K562 (cell line): Measurements from ENCODE around the gene CACNA2D4. TPM values are rescaled to one million over a fixed set of nuclear protein-coding genes. Genes with fewer than 3 reads are reported as not detected.

Source experiments
- ATAC-seq: fragments of 200-7000 bp; cut with Tn5 transposase; 3 replicates; pipeline ENCODE4 v1.9.1; 2020; ENCODE audit warnings: moderate library complexity
- BruUV-seq: library from RNA; stranded (reverse); fragments of 400-500 nt; replicated peaks from 2 replicates; lab custom pipeline; 2021; lab: Mats Ljungman, UMichigan
- CTCF ChIA-PET: fragments of 300-600 bp; formaldehyde crosslinking; extraction: SDS; loops from one replicate; lab custom pipeline; 2021; ENCODE audit warnings: low intra/inter-chr PET ratio; lab: Yijun Ruan, JAX
- POLR2A ChIA-PET: fragments of 300-600, 350-650 bp; sonication (Branson Sonifier 250); formaldehyde crosslinking; extraction: SDS; loops from one replicate; lab custom pipeline; 2021; ENCODE audit warnings: antibody characterized with exemption, inconsistent platforms; lab: Yijun Ruan, JAX
- DNase-seq, 4 experiments: peaks; one replicate each; pipeline versions ENCODE4 v3.0.0 to v3.0.0-alpha.2; 2011 to 2018; ENCODE audit warnings: low spot score in 3 of 4, mixed read lengths in 3 of 4; ENCODE audit errors: extremely low read depth in 1 of 4
- FAIRE-seq: peaks from 2 replicates; lab custom pipeline; 2011; peaks lifted over from hg19 to GRCh38; lab: Jason Lieb, UNC
- H2AFZ ChIP-seq: 2 replicates; pipeline ENCODE4 v1.6.0; 2011; ENCODE audit warnings: low read depth, low read length, control low read depth, inconsistent platforms
- H3K27ac ChIP-seq: fragments of 200-600 bp; 3 replicates; pipeline ENCODE4 v1.8.0; 2011; ENCODE audit warnings: low read depth, mild to moderate bottlenecking, control low read depth, inconsistent platforms, low read length, moderate library complexity, mixed read lengths; ENCODE audit errors: extremely low read depth
- H3K27me3 ChIP-seq, 2 experiments: fragments of 300-600 bp in 1 of 2; 2 replicates in 1 of 2; 3 replicates in 1 of 2; pipeline versions ENCODE4 v1.6.0 to v1.8.0; 2011; ENCODE audit warnings: inconsistent platforms in 2 of 2, low read length in 2 of 2, mild to moderate bottlenecking in 1 of 2, mixed read lengths in 1 of 2, moderate library complexity in 1 of 2; ENCODE audit not compliant: control insufficient read depth in 2 of 2, insufficient read depth in 2 of 2
- H3K36me3 ChIP-seq: fragments of 300-600 bp; 3 replicates; pipeline ENCODE4 v1.8.0; 2011; ENCODE audit warnings: mild to moderate bottlenecking, low read length, inconsistent platforms; ENCODE audit not compliant: control insufficient read depth, insufficient read depth
- H3K4me1 ChIP-seq, 2 experiments: fragments of 200-600 bp in 1 of 2; replicated peaks in 1 of 2; 2 replicates in 1 of 2; 3 replicates in 1 of 2; pipeline versions ENCODE4 v1.5.1 to v1.8.0; 2011; ENCODE audit warnings: inconsistent platforms in 2 of 2, low read length in 2 of 2, mild to moderate bottlenecking in 1 of 2, mixed read lengths in 1 of 2, moderate library complexity in 1 of 2; ENCODE audit not compliant: control insufficient read depth in 2 of 2, insufficient read depth in 2 of 2
- H3K4me2 ChIP-seq: 2 replicates; pipeline ENCODE4 v1.6.1; 2011; ENCODE audit warnings: low read length, control low read depth, inconsistent platforms, mixed read lengths; ENCODE audit not compliant: insufficient read depth
- H3K4me3 ChIP-seq: fragments of 200-600 bp; sonication (generic), shearing (Covaris generic); 2 replicates; pipeline ENCODE4 v1.5.1; 2016; ENCODE audit warnings: control low read depth, inconsistent platforms
- H3K79me2 ChIP-seq: fragments of 200-600 bp; 3 replicates; pipeline ENCODE4 v1.8.0; 2011; ENCODE audit warnings: low read length, inconsistent platforms; ENCODE audit not compliant: control insufficient read depth, insufficient read depth
- H3K9ac ChIP-seq, 2 experiments: 2 replicates each; pipeline versions ENCODE4 v1.6.0 to v1.6.1; 2011; ENCODE audit warnings: low read depth in 2 of 2, low read length in 2 of 2, control low read depth in 1 of 2, inconsistent platforms in 1 of 2, mild to moderate bottlenecking in 1 of 2, mixed read lengths in 1 of 2; ENCODE audit not compliant: insufficient read depth in 1 of 2
- H3K9me1 ChIP-seq: one replicate; pipeline ENCODE4 v1.6.0; 2011; ENCODE audit warnings: inconsistent platforms, mild to moderate bottlenecking, low read length, moderate library complexity; ENCODE audit not compliant: control insufficient read depth, insufficient read depth
- H3K9me3 ChIP-seq: replicated peaks from 2 replicates; pipeline ENCODE4 v1.5.1; 2011; ENCODE audit warnings: low read depth, low read length, inconsistent platforms; ENCODE audit not compliant: control insufficient read depth, insufficient read depth
- H4K20me1 ChIP-seq: replicated peaks from 2 replicates; pipeline ENCODE4 v1.6.1; 2011; ENCODE audit warnings: low read length, inconsistent platforms, mixed read lengths; ENCODE audit not compliant: control insufficient read depth, insufficient read depth
- ARNT ChIP-seq, 2 experiments: fragments of 450-650 bp; IDR thresholded peaks; 2 replicates each; pipeline ENCODE4 v1.6.1; 2016; ENCODE audit warnings: mild to moderate bottlenecking in 1 of 2
- BDP1 ChIP-seq: IDR thresholded peaks from 3 replicates; pipeline ENCODE4 v1.6.1; 2011; ENCODE audit not compliant: insufficient read length, insufficient read depth
- CBX2 ChIP-seq: fragments of 200-600 bp; sonication (generic); IDR thresholded peaks from one replicate; pipeline ENCODE4 v1.6.1; 2012; ENCODE audit warnings: mild to moderate bottlenecking, low read length, inconsistent platforms; ENCODE audit not compliant: insufficient read depth, poor library complexity, severe bottlenecking
- HMGN3 ChIP-seq: IDR thresholded peaks from 2 replicates; pipeline ENCODE4 v1.6.1; 2011; ENCODE audit warnings: borderline replicate concordance, low read depth, mild to moderate bottlenecking, mixed read lengths, low read length; ENCODE audit not compliant: insufficient read length; ENCODE audit errors: extremely low read depth
- ILK ChIP-seq: fragments of 450-650 bp; IDR thresholded peaks from 2 replicates; pipeline ENCODE4 v1.6.1; 2016; ENCODE audit warnings: missing genetic modification characterization, low read depth, mild to moderate bottlenecking, missing compliant biosample characterization, moderate library complexity, borderline replicate concordance
- LEF1 ChIP-seq: fragments of 450-650 bp; IDR thresholded peaks from 2 replicates; pipeline ENCODE4 v1.6.1; 2016; ENCODE audit warnings: mild to moderate bottlenecking
- WGBS: fragments of 100-300 bp; shearing (Covaris generic); methylation state at CpG from one replicate; pipeline ENCODE4 v1.1.6; 2016; ENCODE audit warnings: low coverage, mixed read lengths; ENCODE audit not compliant: insufficient coverage; ENCODE audit errors: missing lambda C conversion rate; 5-methylcytosine and 5-hydroxymethylcytosine counted together
- in situ Hi-C: fragments of 300-500 bp; cut with MboI; formaldehyde crosslinking; loops from 4 replicates; pipeline ENCODE4 v1.15.0; 2018; ENCODE audit warnings: inconsistent platforms, mixed read lengths
- intact Hi-C: fragments of 100-400 bp; cut with micrococcal nuclease; formaldehyde crosslinking; loops from 2 replicates; pipeline ENCODE4 v1.14.2; 2022
- polyA plus RNA-seq, 8 experiments: library from polyadenylated mRNA; depleted of rRNA in 4 of 8; stranded (reverse) in 5 of 8; unstranded in 3 of 8; fragments of >200 nt; fragmentation: Nextera tagmentation in 2 of 8; fragmentation: Illumina TruSeq in 1 of 8; extraction: Ambion mirVana in 2 of 8; extraction: Trizol in 1 of 8; gene quantifications; 2 replicates each; pipeline versions ENCODE4 v1.2.1 to v1.2.3, GENCODE V29; 2011 to 2014; ENCODE audit warnings: inconsistent platforms in 1 of 8, missing spikeins in 1 of 8
- total RNA-seq, 7 experiments: library from RNA; depleted of rRNA in 6 of 7; stranded (reverse); fragments of >200 nt in 6 of 7; fragmentation: Illumina TruSeq in 2 of 7; extraction: Trizol in 2 of 7; gene quantifications; 2 replicates each; pipeline versions ENCODE4 v1.2.1 to v1.2.3, GENCODE V29; 2011 to 2021; ENCODE audit warnings: low replicate concordance in 1 of 7
- TF ChIP-seq, protein P1 (sequence below): fragments of 450-650 bp; formaldehyde crosslinking; IDR thresholded peaks from 2 replicates; pipeline ENCODE4 v1.4.0; 2020; ENCODE audit warnings: mild to moderate bottlenecking, moderate library complexity

CACNA2D4 gene
- total and polyA plus RNA-seq, 9 of the 15 experiments (the other 6 are each of a cell fraction or from before 2014, with no cell fraction given): 0.04 to 0.69 (median 0.40) TPM; not detected in 3

DNA sequence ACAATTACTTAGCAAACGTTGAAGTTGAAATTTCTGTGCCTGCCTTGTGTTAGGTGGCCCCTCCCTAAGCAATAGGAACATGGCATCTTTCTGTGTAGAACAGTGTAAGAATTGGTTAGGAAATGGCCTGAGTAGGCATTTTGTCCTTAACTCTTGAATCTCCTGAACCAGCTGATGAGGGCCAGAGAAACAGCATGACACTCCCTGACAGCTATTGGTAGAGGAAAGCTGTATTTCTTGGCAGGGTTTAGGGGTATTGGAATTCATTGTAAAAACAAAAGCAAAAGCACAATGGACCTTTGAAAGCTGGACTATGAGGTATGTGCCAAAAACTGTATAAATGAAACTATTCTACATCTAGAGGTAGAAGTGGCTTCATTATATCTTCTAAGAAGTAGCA, 138.7 kb downstream of the CACNA2D4 start:
- intact Hi-C loops: no loop called here
- DNase-seq: no peak
- H3K9me1 ChIP-seq: peaks cover 3% of the 10 kb centered on the region
- no peak for ATAC-seq
- 27% methylated on average over 1 of the region's 1 CpG for WGBS
- TF ChIP-seq ILK (tag) (no peak), HMGN3 (no peak), CBX2 (no peak), LEF1 (no peak), ARNT (IDR thresholded peaks at IDR 0.05) (no peak), BDP1 (no peak)
- TF ChIP-seq, protein P1, sequence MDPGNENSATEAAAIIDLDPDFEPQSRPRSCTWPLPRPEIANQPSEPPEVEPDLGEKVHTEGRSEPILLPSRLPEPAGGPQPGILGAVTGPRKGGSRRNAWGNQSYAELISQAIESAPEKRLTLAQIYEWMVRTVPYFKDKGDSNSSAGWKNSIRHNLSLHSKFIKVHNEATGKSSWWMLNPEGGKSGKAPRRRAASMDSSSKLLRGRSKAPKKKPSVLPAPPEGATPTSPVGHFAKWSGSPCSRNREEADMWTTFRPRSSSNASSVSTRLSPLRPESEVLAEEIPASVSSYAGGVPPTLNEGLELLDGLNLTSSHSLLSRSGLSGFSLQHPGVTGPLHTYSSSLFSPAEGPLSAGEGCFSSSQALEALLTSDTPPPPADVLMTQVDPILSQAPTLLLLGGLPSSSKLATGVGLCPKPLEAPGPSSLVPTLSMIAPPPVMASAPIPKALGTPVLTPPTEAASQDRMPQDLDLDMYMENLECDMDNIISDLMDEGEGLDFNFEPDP (CRISPR knock-in tag): no peak
- TF ChIP-seq, all 486 proteins: peak for 0
- no peaks in the 10 kb centered on the region for H3K9me3 ChIP-seq
- peaks cover 16% of the 10 kb centered on the region; the same call in 2 of the 3 replicates for H3K79me2 ChIP-seq
- H3K4me1 ChIP-seq: peaks cover 0 to 4% of the 10 kb centered on the region in 2 experiments; a peak in 2 of 5 replicates
- H3K4me2 ChIP-seq: no peak overlapping the region
- H3K27me3 ChIP-seq: no peaks in the 10 kb centered on the region
- in situ Hi-C loops: no loop called here
- FAIRE-seq: no peak
- H3K36me3 ChIP-seq: peaks cover 82% of the 10 kb centered on the region
- H2AFZ ChIP-seq: no peak overlapping the region
- H4K20me1 ChIP-seq: peaks cover 3% of the 10 kb centered on the region; the same call in 1 of the 2 replicates
- H3K4me3 ChIP-seq: no peak overlapping the region
- ChIA-PET POLR2A (no interaction called here), CTCF (no interaction called here)
- no peak overlapping the region for H3K27ac ChIP-seq
- no TSS peak for BruUV-seq
- H3K9ac ChIP-seq: no peak overlapping the region
